Trophoblast cell (in vitro differentiated cells and primary cell): ENCODE measurements around the gene CCR6.
A peak's percentile ranks its signal among the peaks of the same experiment; 100 is the strongest.

Source experiments
- DNase-seq, 2 donors: peaks; one replicate each; pipeline ENCODE4 v3.0.0-alpha.2; 2016
- H2AFZ ChIP-seq: 2 replicates; pipeline ENCODE4 v1.6.1; 2013; ENCODE audit warnings: low read length, moderate library complexity, mild to moderate bottlenecking; ENCODE audit not compliant: insufficient read depth, poor library complexity
- H2AK5ac ChIP-seq: 2 replicates; pipeline ENCODE4 v1.6.1; 2013; ENCODE audit warnings: mild to moderate bottlenecking, low read length
- H2BK120ac ChIP-seq: 2 replicates; pipeline ENCODE4 v1.6.1; 2013; ENCODE audit warnings: low read length, mild to moderate bottlenecking, moderate library complexity; ENCODE audit not compliant: insufficient read depth, poor library complexity
- H2BK12ac ChIP-seq: 2 replicates; pipeline ENCODE4 v1.6.1; 2013; ENCODE audit warnings: mild to moderate bottlenecking, low read length, moderate library complexity
- H2BK5ac ChIP-seq: 2 replicates; pipeline ENCODE4 v1.6.1; 2013; ENCODE audit warnings: low read length, low read depth, moderate library complexity, mild to moderate bottlenecking; ENCODE audit not compliant: poor library complexity
- H3K14ac ChIP-seq: 2 replicates; pipeline ENCODE4 v1.6.1; 2013; ENCODE audit warnings: mild to moderate bottlenecking, low read length
- H3K18ac ChIP-seq: 2 replicates; pipeline ENCODE4 v1.6.1; 2013; ENCODE audit warnings: mild to moderate bottlenecking, low read length
- H3K23ac ChIP-seq: 2 replicates; pipeline ENCODE4 v1.6.1; 2013; ENCODE audit warnings: low read length
- H3K27ac ChIP-seq: 2 replicates; pipeline ENCODE4 v1.5.1; 2013; ENCODE audit warnings: low read depth, mild to moderate bottlenecking, inconsistent platforms, low read length, moderate library complexity
- H3K27me3 ChIP-seq: 2 replicates; pipeline ENCODE4 v1.6.1; 2013; ENCODE audit warnings: inconsistent platforms, mild to moderate bottlenecking, low read length, moderate library complexity; ENCODE audit not compliant: insufficient read depth
- H3K36me3 ChIP-seq, 2 experiments: 1 replicate in 1 of 2; 2 replicates in 1 of 2; pipeline ENCODE4 v1.6.1; 2013; ENCODE audit warnings: low read length in 2 of 2, mild to moderate bottlenecking in 2 of 2, moderate library complexity in 1 of 2; ENCODE audit not compliant: insufficient read depth in 2 of 2, control insufficient read depth in 1 of 2
- H3K4ac ChIP-seq: 2 replicates; pipeline ENCODE4 v1.6.1; 2013; ENCODE audit warnings: low read depth, mild to moderate bottlenecking, low read length, moderate library complexity
- H3K4me1 ChIP-seq, 2 experiments: 1 replicate in 1 of 2; 2 replicates in 1 of 2; pipeline ENCODE4 v1.6.1; 2013; ENCODE audit warnings: low read length in 2 of 2, mild to moderate bottlenecking in 2 of 2, moderate library complexity in 1 of 2; ENCODE audit not compliant: insufficient read depth in 2 of 2, control insufficient read depth in 1 of 2
- H3K4me2 ChIP-seq: 2 replicates; pipeline ENCODE4 v1.6.1; 2013; ENCODE audit warnings: inconsistent platforms, mild to moderate bottlenecking, low read length, moderate library complexity
- H3K4me3 ChIP-seq: 2 replicates; pipeline ENCODE4 v1.5.1; 2013; ENCODE audit warnings: mild to moderate bottlenecking, low read depth, low read length, inconsistent platforms
- H3K79me1 ChIP-seq: one replicate; pipeline ENCODE4 v1.6.1; 2013; ENCODE audit warnings: low read length
- H3K79me2 ChIP-seq: 2 replicates; pipeline ENCODE4 v1.6.1; 2013; ENCODE audit warnings: low read length, mild to moderate bottlenecking; ENCODE audit not compliant: control insufficient read depth, insufficient read depth, poor library complexity
- H3K9ac ChIP-seq: 2 replicates; pipeline ENCODE4 v1.6.1; 2013; ENCODE audit warnings: mild to moderate bottlenecking, low read length
- H3K9me3 ChIP-seq: 2 replicates; pipeline ENCODE4 v1.6.1; 2013; ENCODE audit warnings: low read depth, mild to moderate bottlenecking, control low read depth, inconsistent platforms, low read length; ENCODE audit not compliant: insufficient read depth
- H4K12ac ChIP-seq: 2 replicates; pipeline ENCODE4 v1.6.1; 2013; ENCODE audit warnings: low read depth, mild to moderate bottlenecking, low read length, moderate library complexity
- H4K8ac ChIP-seq: 2 replicates; pipeline ENCODE4 v1.6.1; 2013; ENCODE audit warnings: low read depth, mild to moderate bottlenecking, low read length, moderate library complexity
- H4K91ac ChIP-seq: one replicate; pipeline ENCODE4 v1.6.1; 2013; ENCODE audit warnings: low read depth, mild to moderate bottlenecking, low read length, moderate library complexity
- WGBS: extraction: QIAGEN DNeasy Blood & Tissue Kit; methylation state at CpG from one replicate; pipeline ENCODE4 v1.1.7; 2013; ENCODE audit warnings: missing lambda C conversion rate; ENCODE audit not compliant: insufficient read length, insufficient coverage; ENCODE audit errors: extremely low coverage; 5-methylcytosine and 5-hydroxymethylcytosine counted together

Gene CCR6

DNA sequence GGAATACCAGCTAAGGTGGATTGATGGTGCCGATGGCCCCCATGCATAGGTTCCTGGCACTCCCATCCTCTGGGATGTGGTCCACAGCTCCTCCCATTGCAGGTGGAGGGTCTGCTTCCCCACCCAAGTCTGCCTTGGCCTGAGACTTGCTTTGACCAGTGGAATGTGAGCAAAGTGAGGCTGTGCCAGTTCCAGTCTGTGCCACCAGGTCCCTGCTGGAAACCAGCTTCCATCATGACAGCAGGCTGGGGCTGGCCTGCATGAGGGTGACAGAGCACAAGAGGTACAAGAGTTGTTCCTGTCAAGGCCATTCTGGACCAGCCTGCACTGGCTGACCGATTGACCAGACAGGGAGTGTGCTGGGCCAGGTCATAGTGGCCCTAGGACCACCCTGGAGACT is 27.0 kb upstream of the CCR6 start:
- no CpG with 5 or more reads among the region's 2 CpGs for WGBS
- Histone ChIP-seq H3K27me3 (no peaks in the 10 kb centered on the region), H3K9me3 (peaks cover 4% of the 10 kb centered on the region)

DNA sequence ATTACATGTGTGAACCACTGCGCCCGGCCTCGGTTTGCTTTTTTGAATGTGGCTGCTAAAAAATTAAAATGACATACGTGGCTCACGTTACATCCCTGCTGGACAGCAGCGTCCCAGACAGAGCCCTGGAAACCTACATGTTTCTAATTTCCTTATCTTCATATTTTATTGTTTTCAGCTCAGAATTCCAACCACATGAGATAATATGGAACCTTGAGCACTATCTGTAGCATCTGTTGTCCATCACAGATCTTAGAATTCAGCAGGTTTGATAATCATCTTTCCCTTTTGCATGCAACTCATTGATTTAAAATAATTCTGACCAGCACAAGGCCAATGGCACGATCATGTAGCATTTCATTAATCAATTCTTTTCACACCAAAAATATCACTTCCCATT is 25.9 kb upstream of the CCR6 start:
- H3K4me3 ChIP-seq = no peak overlapping the region
- H3K79me2 ChIP-seq = peaks cover 1% of the 10 kb centered on the region
- H4K8ac ChIP-seq = no peak overlapping the region
- H2AFZ ChIP-seq = no peak overlapping the region
- no peak overlapping the region for H2BK120ac ChIP-seq
- no CpG with 5 or more reads among the region's 7 CpGs for WGBS
- H2BK5ac ChIP-seq = no peak overlapping the region
- no peak overlapping the region for H2AK5ac ChIP-seq
- no peaks in the 10 kb centered on the region for H3K27me3 ChIP-seq
- H3K4ac ChIP-seq = no peak overlapping the region
- no peak overlapping the region for H4K12ac ChIP-seq
- no peaks in the 10 kb centered on the region for H3K36me3 ChIP-seq
- H3K9ac ChIP-seq = no peak overlapping the region
- H4K91ac ChIP-seq = no peak overlapping the region
- H3K9me3 ChIP-seq = peaks cover 4% of the 10 kb centered on the region
- DNase-seq = peak; percentile 54 to 88
- no peak overlapping the region for H3K4me2 ChIP-seq
- H2BK12ac ChIP-seq = no peak overlapping the region
- H3K4me1 ChIP-seq = no peaks in the 10 kb centered on the region
- no peak overlapping the region for H3K23ac ChIP-seq
- H3K27ac ChIP-seq = no peak overlapping the region
- no peak overlapping the region for H3K14ac ChIP-seq
- no peaks in the 10 kb centered on the region for H3K79me1 ChIP-seq
- H3K18ac ChIP-seq = no peak overlapping the region

More for the DNA sequence above, 27.0 kb upstream of the CCR6 start:
- no peak overlapping the region for H4K12ac ChIP-seq
- H3K9ac ChIP-seq = no peak overlapping the region
- H4K91ac ChIP-seq = no peak overlapping the region
- H2BK12ac ChIP-seq = no peak overlapping the region
- H3K23ac ChIP-seq = no peak overlapping the region
- H3K79me2 ChIP-seq = peaks cover 1% of the 10 kb centered on the region
- no peak overlapping the region for H3K27ac ChIP-seq
- no peak overlapping the region for H3K4ac ChIP-seq
- H3K14ac ChIP-seq = no peak overlapping the region
- H3K4me2 ChIP-seq = no peak overlapping the region
- H3K4me3 ChIP-seq = peak overlapping the region; percentile 12
- H3K18ac ChIP-seq = no peak overlapping the region
- DNase-seq = no peak
- H2AK5ac ChIP-seq = no peak overlapping the region
- H3K4me1 ChIP-seq = peaks cover 2 to 3% of the 10 kb centered on the region in 2 experiments
- no peak overlapping the region for H2BK120ac ChIP-seq
- no peak overlapping the region for H2AFZ ChIP-seq
- no peaks in the 10 kb centered on the region for H3K79me1 ChIP-seq
- H3K36me3 ChIP-seq = no peaks in the 10 kb centered on the region
- no peak overlapping the region for H4K8ac ChIP-seq
- no peak overlapping the region for H2BK5ac ChIP-seq

DNA sequence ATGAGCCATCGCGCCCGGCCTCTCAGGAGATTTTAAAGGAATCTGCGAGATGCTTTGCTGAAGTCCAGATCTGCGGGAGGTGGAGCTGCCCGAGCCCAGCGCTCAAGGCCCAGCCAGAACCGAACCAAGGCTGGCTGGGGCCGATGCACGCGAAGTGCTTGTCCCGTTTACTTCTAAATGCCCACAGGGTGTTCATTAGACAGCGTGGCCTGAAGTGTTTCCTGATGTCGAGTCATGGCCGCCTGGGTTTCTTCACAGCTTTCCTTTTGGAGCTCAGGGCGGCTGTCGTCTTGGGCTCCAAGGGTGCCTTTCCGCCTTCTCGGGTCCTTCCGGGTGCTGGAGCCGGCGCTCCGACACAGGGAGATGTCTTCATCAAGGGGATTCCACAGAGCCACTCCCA is 25.1 kb upstream of the CCR6 start:
- H3K4ac ChIP-seq = no peak overlapping the region
- H4K91ac ChIP-seq = no peak overlapping the region
- no peak overlapping the region for H3K4me3 ChIP-seq
- H3K79me2 ChIP-seq = peaks cover under 1% of the 10 kb centered on the region
- H2BK5ac ChIP-seq = no peak overlapping the region
- no peaks in the 10 kb centered on the region for H3K36me3 ChIP-seq
- H3K27ac ChIP-seq = no peak overlapping the region
- DNase-seq = peak; percentile 34 to 38
- no peaks in the 10 kb centered on the region for H3K4me1 ChIP-seq
- H3K9ac ChIP-seq = no peak overlapping the region
- no peak overlapping the region for H4K8ac ChIP-seq
- WGBS = no CpG with 5 or more reads among the region's 23 CpGs
- no peak overlapping the region for H2AK5ac ChIP-seq
- no peak overlapping the region for H3K4me2 ChIP-seq
- H3K14ac ChIP-seq = no peak overlapping the region
- H3K9me3 ChIP-seq = peaks cover 4% of the 10 kb centered on the region
- H3K18ac ChIP-seq = no peak overlapping the region
- H3K23ac ChIP-seq = no peak overlapping the region
- H4K12ac ChIP-seq = no peak overlapping the region
- H3K79me1 ChIP-seq = no peaks in the 10 kb centered on the region
- no peaks in the 10 kb centered on the region for H3K27me3 ChIP-seq
- no peak overlapping the region for H2BK12ac ChIP-seq
- H2AFZ ChIP-seq = no peak overlapping the region
- no peak overlapping the region for H2BK120ac ChIP-seq

DNA sequence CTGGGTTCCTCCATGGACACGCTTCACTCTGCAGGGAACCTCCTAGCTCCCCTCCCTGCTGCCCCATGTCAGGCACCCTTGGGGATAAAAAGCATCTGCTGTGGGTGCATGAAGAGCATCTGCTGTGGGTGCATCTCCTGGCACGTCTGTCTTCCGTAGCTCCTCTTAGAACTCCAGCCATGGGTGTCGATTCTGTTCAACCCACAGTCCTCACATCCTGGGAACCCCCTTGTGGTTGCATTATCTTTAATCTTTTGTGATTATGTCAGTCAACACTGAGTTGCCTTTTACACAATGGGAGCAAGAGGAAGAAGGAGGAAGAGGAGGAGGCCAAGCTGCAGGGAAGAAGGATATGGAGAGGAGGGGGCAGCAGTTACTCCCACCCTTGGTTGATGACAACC is 24.1 kb upstream of the CCR6 start:
- Histone ChIP-seq H2AFZ (no peak overlapping the region), H2BK5ac (no peak overlapping the region), H4K91ac (no peak overlapping the region), H4K12ac (no peak overlapping the region), H3K36me3 (no peaks in the 10 kb centered on the region), H3K79me2 (no peaks in the 10 kb centered on the region), H2BK120ac (no peak overlapping the region), H3K23ac (no peak overlapping the region), H3K4ac (no peak overlapping the region), H3K27ac (no peak overlapping the region), H3K14ac (no peak overlapping the region), H3K27me3 (no peaks in the 10 kb centered on the region), H3K18ac (no peak overlapping the region), H3K79me1 (no peaks in the 10 kb centered on the region), H3K9ac (no peak overlapping the region), H3K4me2 (no peak overlapping the region), H3K4me3 (no peak overlapping the region), H3K4me1 (no peaks in the 10 kb centered on the region), H3K9me3 (peaks cover 2% of the 10 kb centered on the region), H4K8ac (no peak overlapping the region), H2BK12ac (no peak overlapping the region), H2AK5ac (no peak overlapping the region)
- DNase-seq = no peak
- WGBS = no CpG with 5 or more reads among the region's 4 CpGs
